ENCODE results near the gene FRY.

Gene FRY

GRCh38 chr13:32087955-32088747 lies 56.6 kb downstream of the FRY start:
- DNase-seq: no peak

DNA sequence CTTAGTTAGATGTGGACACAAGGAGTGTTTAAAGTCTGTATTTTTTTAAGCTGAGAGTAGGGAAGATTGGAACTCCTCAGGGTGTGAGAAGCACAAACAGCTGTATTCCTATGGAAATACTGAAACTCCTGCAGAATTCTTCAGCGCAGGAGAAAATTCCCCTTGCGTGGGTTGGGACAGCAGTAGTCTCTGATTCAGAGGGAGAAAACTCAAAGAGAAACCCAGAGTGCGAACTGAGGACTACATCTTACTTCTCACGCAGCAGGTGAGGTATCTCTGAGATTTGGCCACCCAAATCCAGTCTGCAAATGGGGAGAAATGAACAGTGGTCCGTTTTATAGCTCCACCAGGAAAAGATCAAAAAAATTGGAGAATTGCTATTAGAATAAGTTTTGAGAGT lies 60.9 kb downstream of the FRY start:
- no peak for DNase-seq

GRCh38 chr13:32093006-32093405 lies 61.4 kb downstream of the FRY start:
- no peak for DNase-seq

- DNase-seq: no peak
These were observed 66.7 kb downstream of the FRY start for GRCh38 chr13:32098272-32098671.

DNA sequence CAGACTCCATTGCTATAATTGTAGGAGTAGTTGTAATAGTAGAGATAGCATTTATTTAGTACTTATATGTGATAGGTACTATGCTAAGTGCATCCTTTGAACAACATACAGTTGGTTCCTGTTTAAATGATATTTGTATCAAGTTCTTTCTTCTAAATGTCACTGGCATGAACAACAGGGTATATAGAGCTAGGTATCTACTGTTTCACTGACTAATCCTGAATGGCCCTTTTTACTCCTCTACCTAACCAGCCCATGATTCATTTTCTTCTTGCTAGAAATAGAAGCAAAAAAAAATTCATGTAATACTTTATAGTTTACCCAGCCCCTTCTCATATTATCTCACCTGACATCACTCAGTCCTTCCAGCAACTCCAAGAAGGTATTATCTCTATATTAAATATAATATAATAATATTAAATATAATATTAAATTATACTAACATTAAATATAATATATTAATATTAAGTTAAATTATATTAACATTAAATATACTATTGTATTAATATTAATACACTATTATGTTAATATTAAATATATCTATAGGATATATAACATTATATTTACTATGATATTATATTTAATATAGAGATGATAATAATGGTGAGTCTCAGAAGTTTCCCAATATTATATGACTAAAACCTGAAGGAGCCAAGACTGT lies 74.2 kb downstream of the FRY start:
- no peak for DNase-seq

GRCh38 chr13:32107474-32107873 lies 75.9 kb downstream of the FRY start:
- DNase-seq: no peak

- no peak for DNase-seq
These were observed 76.4 kb downstream of the FRY start for GRCh38 chr13:32107973-32108372.

GRCh38 chr13:32113532-32113931 lies 82.0 kb downstream of the FRY start:
- DNase-seq: no peak

- no peak for DNase-seq
These were observed 82.8 kb downstream of the FRY start for GRCh38 chr13:32114284-32114950.

- DNase-seq: no peak
These were observed 83.5 kb downstream of the FRY start for GRCh38 chr13:32115066-32115465.

- DNase-seq: no peak
These were observed 84.6 kb downstream of the FRY start for GRCh38 chr13:32116210-32116609.

- no peak for DNase-seq
These were observed 85.4 kb downstream of the FRY start for GRCh38 chr13:32117001-32117400.

- peak; percentile 38 for DNase-seq
These were observed 86.1 kb downstream of the FRY start for GRCh38 chr13:32117701-32118100.

GRCh38 chr13:32121316-32121715 lies 89.7 kb downstream of the FRY start:
- no peak for DNase-seq

- no peak for DNase-seq
These were observed 93.2 kb downstream of the FRY start for GRCh38 chr13:32124743-32125142.

DNA sequence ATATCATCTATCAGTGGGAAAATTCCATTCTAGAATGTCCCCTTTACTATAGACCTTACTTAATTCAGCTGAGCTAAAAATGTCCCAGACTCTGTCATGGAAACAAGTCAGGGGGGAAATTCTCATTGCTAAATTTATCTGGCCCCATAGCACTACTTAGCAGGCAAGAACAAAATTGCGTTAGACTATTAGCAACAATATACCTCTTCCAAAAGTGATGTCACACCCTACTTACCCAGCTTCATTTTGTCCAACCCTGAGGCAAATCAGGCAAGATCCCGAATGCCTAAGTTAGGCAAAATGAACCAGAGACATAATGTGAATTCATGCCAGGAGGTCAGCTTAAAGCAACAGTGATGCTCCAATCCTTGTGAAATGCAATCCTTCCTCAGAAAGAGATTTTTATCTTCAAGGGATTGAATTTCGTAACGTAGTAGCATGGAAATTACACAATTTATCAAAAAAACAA lies 93.7 kb downstream of the FRY start:
- DNase-seq: no peak

GRCh38 chr13:32125751-32126150 lies 94.2 kb downstream of the FRY start:
- DNase-seq: no peak

- no peak for DNase-seq
These were observed 94.7 kb downstream of the FRY start for GRCh38 chr13:32126278-32126677.

GRCh38 chr13:32126756-32127155 lies 95.2 kb downstream of the FRY start:
- no peak for DNase-seq

GRCh38 chr13:32127691-32128090 lies 96.1 kb downstream of the FRY start:
- DNase-seq: no peak

GRCh38 chr13:32134241-32135055 lies 102.9 kb downstream of the FRY start:
- no peak for DNase-seq

DNA sequence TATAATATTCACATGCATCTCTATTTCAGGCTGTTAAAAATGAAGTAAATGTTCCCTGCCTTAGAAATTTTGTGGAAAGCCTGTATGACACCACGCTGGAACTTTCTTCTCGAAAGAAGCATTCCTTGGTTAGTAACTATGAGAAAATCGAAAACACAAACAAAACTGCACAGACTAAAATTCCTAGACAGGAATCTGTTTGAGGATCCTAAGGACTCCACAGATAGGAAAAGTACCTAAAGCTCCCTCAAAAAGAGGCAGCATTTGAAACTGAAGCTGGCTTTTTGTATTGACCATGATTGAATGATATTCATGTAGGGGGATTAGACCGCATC lies 103.4 kb downstream of the FRY start:
- DNase-seq: no peak

GRCh38 chr13:32135655-32136054 lies 104.1 kb downstream of the FRY start:
- no peak for DNase-seq
